Naive thymus-derived CD4-positive, alpha-beta T cell (primary cell): Measurements from ENCODE around the gene MARCHF9. TPM values are rescaled to one million over a fixed set of nuclear protein-coding genes. Genes with fewer than 3 reads are reported as not detected.

Experiments
- ATAC-seq: fragments of 150-1000 bp; cut with Tn5 transposase; 2 replicates; pipeline ENCODE4 v1.10.0; 2021; ENCODE audit warnings: mild to moderate bottlenecking, moderate library complexity
- CTCF ChIA-PET: fragments of 350-600 bp; sonication (Branson Sonifier 250); formaldehyde crosslinking; loops from one replicate; lab custom pipeline; 2021; ENCODE audit warnings: antibody characterized with exemption; lab: Charles Lee
- POLR2A ChIA-PET: fragments of 350-600 bp; sonication (Branson Sonifier 250); formaldehyde crosslinking; loops from one replicate; lab custom pipeline; 2021; ENCODE audit warnings: antibody characterized with exemption, inconsistent platforms; lab: Charles Lee
- DNase-seq, 9 donors: peaks; one replicate each; pipeline versions ENCODE4 v3.0.0 to v3.0.0-alpha.2; 2020 to 2022; ENCODE audit warnings: mixed read lengths in 1 of 9
- H3K27ac ChIP-seq: one replicate; pipeline ENCODE4 v1.7.0; 2013; ENCODE audit warnings: mild to moderate bottlenecking, low read depth, low read length, moderate library complexity
- H3K27me3 ChIP-seq, 2 donors: one replicate each; pipeline ENCODE4 v1.7.0; 2013; ENCODE audit warnings: low read length in 2 of 2, mild to moderate bottlenecking in 2 of 2, moderate library complexity in 2 of 2; ENCODE audit not compliant: control insufficient read depth in 2 of 2, insufficient read depth in 2 of 2
- H3K36me3 ChIP-seq, 3 experiments: 1 replicate in 2 of 3; 2 replicates in 1 of 3; pipeline ENCODE4 v1.7.0; 2013; ENCODE audit warnings: low read length in 3 of 3, mild to moderate bottlenecking in 3 of 3, moderate library complexity in 1 of 3; ENCODE audit not compliant: insufficient read depth in 3 of 3, control insufficient read depth in 2 of 3
- H3K4me1 ChIP-seq, 2 donors: one replicate each; pipeline ENCODE4 v1.7.0; 2013; ENCODE audit warnings: low read length in 2 of 2, mild to moderate bottlenecking in 2 of 2, moderate library complexity in 1 of 2; ENCODE audit not compliant: control insufficient read depth in 2 of 2, insufficient read depth in 2 of 2
- H3K4me3 ChIP-seq: 2 replicates; pipeline ENCODE4 v1.7.0; 2013; ENCODE audit warnings: mild to moderate bottlenecking, low read length
- H3K9me3 ChIP-seq, 3 experiments: 1 replicate in 2 of 3; 2 replicates in 1 of 3; pipeline ENCODE4 v1.7.0; 2013; ENCODE audit warnings: low read length in 3 of 3; ENCODE audit not compliant: control insufficient read depth in 2 of 3
- H3K27ac Mint-ChIP-seq, 9 donors: one replicate each; pipeline ENCODE4 v1.8.0; 2020 to 2022; ENCODE audit warnings: mixed read lengths in 9 of 9, mild to moderate bottlenecking in 8 of 9, moderate library complexity in 5 of 9, inconsistent platforms in 2 of 9
- H3K27me3 Mint-ChIP-seq, 5 donors: one replicate each; pipeline ENCODE4 v1.8.0; 2021 to 2022; ENCODE audit warnings: mixed read lengths in 5 of 5, mild to moderate bottlenecking in 1 of 5
- H3K36me3 Mint-ChIP-seq, 5 donors: one replicate each; pipeline ENCODE4 v1.8.0; 2020 to 2022; ENCODE audit warnings: mixed read lengths in 5 of 5, mild to moderate bottlenecking in 3 of 5, inconsistent platforms in 1 of 5
- H3K4me1 Mint-ChIP-seq, 7 donors: one replicate each; pipeline ENCODE4 v1.8.0; 2020 to 2022; ENCODE audit warnings: mixed read lengths in 7 of 7, mild to moderate bottlenecking in 3 of 7, inconsistent platforms in 1 of 7
- H3K4me3 Mint-ChIP-seq, 10 donors: one replicate each; pipeline ENCODE4 v1.8.0; 2020 to 2022; ENCODE audit warnings: mild to moderate bottlenecking in 10 of 10, mixed read lengths in 10 of 10, moderate library complexity in 6 of 10, inconsistent platforms in 2 of 10
- H3K9me3 Mint-ChIP-seq, 11 donors: one replicate each; pipeline ENCODE4 v1.8.0; 2020 to 2022; ENCODE audit warnings: mixed read lengths in 11 of 11, mild to moderate bottlenecking in 4 of 11, inconsistent platforms in 1 of 11, moderate library complexity in 1 of 11
- intact Hi-C, 2 donors: fragments of 100-400 bp; cut with micrococcal nuclease; formaldehyde crosslinking; loops; one replicate each; pipeline ENCODE4 v1.15.1; 2023
- polyA plus RNA-seq, 2 donors: library from polyadenylated mRNA; unstranded; fragments of 300-500 nt; fragmentation: Illumina TruSeq; gene quantifications; one replicate each; pipeline ENCODE4 v1.2.3, GENCODE V29; 2021
- total RNA-seq, 6 experiments: library from RNA in 5 of 6; stranded (reverse) in 5 of 6; gene quantifications; 1 replicate in 5 of 6; 2 replicates in 1 of 6; pipeline ENCODE4 v1.2.3 and lab custom pipeline; 2021 to 2026

Gene MARCHF9
- total and polyA plus RNA-seq, 7 experiments from 2014 or later: 3.2 to 61.7 (median 40.5) TPM

GRCh38 chr12:57749061-57749460, 5.8 kb upstream of the MARCHF9 start:
- no peaks in the 10 kb centered on the region for H3K9me3 ChIP-seq
- H3K4me3 ChIP-seq: no peak overlapping the region
- peak overlapping the region in 2 of 9 donors; percentile 43 to 65 for H3K27ac Mint-ChIP-seq

GRCh38 chr12:57750561-57751431, 4.1 kb upstream of the MARCHF9 start:
- intact Hi-C loops: loop anchor here (5.0 to 10.0 kb wide), 6 partner anchors 273 to 1926 kb away; partner anchors contain the start of genes ARHGAP9 (in 1 of the 2), DNAJC14 (in 1 of the 2), NAB2 (in 1 of the 2) and PRIM1 (in 1 of the 2)
- no peaks in the 10 kb centered on the region for H3K9me3 Mint-ChIP-seq
- peak overlapping the region; percentile 82 to 98 (median 92) for H3K4me3 Mint-ChIP-seq
- peaks cover 31 to 63% (median 55%) of the 10 kb centered on the region in 7 donors for H3K4me1 Mint-ChIP-seq
- Histone ChIP-seq H3K4me1 (peaks cover 23 to 33% of the 10 kb centered on the region in 2 donors), H3K9me3 (no peaks in the 10 kb centered on the region), H3K4me3 (peak overlapping the region; percentile 79), H3K36me3 (peaks cover 0 to 22% (median 5%) of the 10 kb centered on the region in 3 experiments), H3K27ac (peak overlapping the region; percentile 90), H3K27me3 (no peaks in the 10 kb centered on the region)
- POLR2A ChIA-PET: interaction anchor here (0.6 to 1.6 kb wide), 3 partner anchors 9 to 146 kb away, joined by 3 to 5 read pairs (median 4); partner anchors contain the start of gene DTX3
- H3K27me3 Mint-ChIP-seq: no peaks in the 10 kb centered on the region
- peaks cover 3 to 20% (median 4%) of the 10 kb centered on the region in 5 donors for H3K36me3 Mint-ChIP-seq
- DNase-seq: no peak
- CTCF ChIA-PET: interaction anchor here (1.2 to 1.5 kb wide), 2 partner anchors 9 to 10 kb away, joined by 3 to 4 read pairs; no protein-coding TSS in a partner anchor
- ATAC-seq: no peak
- H3K27ac Mint-ChIP-seq: peak overlapping the region; percentile 86 to 99 (median 93)

More at GRCh38 chr12:57749061-57749460, 5.8 kb upstream of the MARCHF9 start:
- ATAC-seq (no peak), DNase-seq (no peak)
- intact Hi-C loops: loop anchor here in 1 of 2 donors (10.0 kb wide), 1 partner anchor 1414 kb away; the partner anchor contains the start of genes IL23A and PAN2
- no peak overlapping the region for H3K27ac ChIP-seq
- no peaks in the 10 kb centered on the region for H3K9me3 Mint-ChIP-seq
- no peak overlapping the region for H3K4me3 Mint-ChIP-seq
- H3K27me3 Mint-ChIP-seq: no peaks in the 10 kb centered on the region
- H3K4me1 Mint-ChIP-seq: peaks cover 39 to 73% (median 63%) of the 10 kb centered on the region in 7 donors
- H3K27me3 ChIP-seq: no peaks in the 10 kb centered on the region
- peaks cover 3 to 25% (median 4%) of the 10 kb centered on the region in 5 donors for H3K36me3 Mint-ChIP-seq
- CTCF ChIA-PET: interaction anchor here (0.6 to 0.7 kb wide), 2 partner anchors 162 to 289 kb away, joined by 3 to 4 read pairs; partner anchors contain the start of gene GLI1
- POLR2A ChIA-PET: no interaction called here
- peaks cover 0 to 22% (median 5%) of the 10 kb centered on the region in 3 experiments for H3K36me3 ChIP-seq
- peaks cover 25 to 36% of the 10 kb centered on the region in 2 donors for H3K4me1 ChIP-seq

GRCh38 chr12:57751432-57751787, 3.5 kb upstream of the MARCHF9 start:
- peak overlapping the region; percentile 79 for H3K4me3 ChIP-seq
- DNase-seq (no peak), ATAC-seq (no peak)
- Mint-ChIP-seq H3K27me3 (no peaks in the 10 kb centered on the region), H3K4me3 (peak overlapping the region; percentile 82 to 98 (median 92)), H3K4me1 (peaks cover 28 to 61% (median 54%) of the 10 kb centered on the region in 7 donors), H3K9me3 (no peaks in the 10 kb centered on the region), H3K27ac (peak overlapping the region; percentile 86 to 99 (median 93)), H3K36me3 (peaks cover 3 to 22% (median 4%) of the 10 kb centered on the region in 5 donors)
- H3K9me3 ChIP-seq: no peaks in the 10 kb centered on the region
- ChIA-PET CTCF (no interaction called here), POLR2A (interaction anchor here (0.8 to 1.6 kb wide), 2 partner anchors 14 to 146 kb away, joined by 3 to 4 read pairs; partner anchors contain the start of gene DTX3)
- H3K36me3 ChIP-seq: peaks cover 0 to 22% (median 5%) of the 10 kb centered on the region in 3 experiments
- H3K4me1 ChIP-seq: peaks cover 27 to 36% of the 10 kb centered on the region in 2 donors
- peak overlapping the region; percentile 90 for H3K27ac ChIP-seq
- no peaks in the 10 kb centered on the region for H3K27me3 ChIP-seq
- intact Hi-C loops: loop anchor here (5.0 to 10.0 kb wide), 6 partner anchors 274 to 1927 kb away; partner anchors contain the start of genes ARHGAP9 (in 1 of the 2), DNAJC14 (in 1 of the 2), NAB2 (in 1 of the 2) and PRIM1 (in 1 of the 2)

- peaks cover 0 to 2% (median 0%) of the 10 kb centered on the region in 5 donors for H3K27me3 Mint-ChIP-seq
- ATAC-seq (peak; percentile 89), DNase-seq (peak; percentile 92 to 100 (median 99))
- no peaks in the 10 kb centered on the region for H3K9me3 ChIP-seq
- H3K9me3 Mint-ChIP-seq: no peaks in the 10 kb centered on the region
- peak within 1 kb of the TSS; percentile 86 to 99 (median 93) for H3K27ac Mint-ChIP-seq
- peaks cover 3 to 27% (median 7%) of the 10 kb centered on the region in 5 donors for H3K36me3 Mint-ChIP-seq
- H3K4me1 ChIP-seq: peaks cover 32 to 42% of the 10 kb centered on the region in 2 donors
- ChIA-PET POLR2A (interaction anchor here (0.8 to 1.0 kb wide), 4 partner anchors 9 to 58 kb away, joined by 3 to 9 read pairs (median 4); partner anchors contain the start of gene OS9), CTCF (interaction anchor here (0.8 kb wide), 1 partner anchor 167 kb away, joined by 3 read pairs; no protein-coding TSS in a partner anchor)
- H3K4me3 Mint-ChIP-seq: peak within 1 kb of the TSS; percentile 82 to 98 (median 92)
- intact Hi-C loops: loop anchor here (1.0 to 10.0 kb wide), 16 partner anchors 8 to 1927 kb away; partner anchors contain the start of genes ATP23 (in 2 of the 2), DDIT3 (in 2 of the 2), TSFM (in 2 of the 2) and ARHGAP9 (in 1 of the 2)
- peak within 1 kb of the TSS; percentile 79 for H3K4me3 ChIP-seq
- H3K27me3 ChIP-seq: no peaks in the 10 kb centered on the region
- peaks cover 35 to 62% (median 59%) of the 10 kb centered on the region in 7 donors for H3K4me1 Mint-ChIP-seq
- peaks cover 0 to 18% (median 5%) of the 10 kb centered on the region in 3 experiments for H3K36me3 ChIP-seq
- peak within 1 kb of the TSS; percentile 90 for H3K27ac ChIP-seq
Observed at GRCh38 chr12:57751788-57752667, 2.9 kb upstream of the MARCHF9 start, which contains the start of gene CDK4. TSS of gene CDK4 (minus strand) at chr12:57752310. CDS start at chr12:57751717, 593 bp downstream.

- no peaks in the 10 kb centered on the region for H3K9me3 ChIP-seq
- peak overlapping the region; percentile 86 to 99 (median 93) for H3K27ac Mint-ChIP-seq
- H3K36me3 Mint-ChIP-seq: peaks cover 3 to 27% (median 4%) of the 10 kb centered on the region in 5 donors
- no peaks in the 10 kb centered on the region for H3K27me3 ChIP-seq
- H3K27ac ChIP-seq: peak overlapping the region; percentile 85
- POLR2A ChIA-PET: interaction anchor here (0.9 to 1.0 kb wide), 3 partner anchors 8 to 59 kb away, joined by 3 to 9 read pairs (median 4); partner anchors contain the start of gene OS9
- peak overlapping the region; percentile 82 to 98 (median 92) for H3K4me3 Mint-ChIP-seq
- peaks cover 0 to 2% (median 0%) of the 10 kb centered on the region in 5 donors for H3K27me3 Mint-ChIP-seq
- H3K9me3 Mint-ChIP-seq: no peaks in the 10 kb centered on the region
- peaks cover 36 to 60% (median 58%) of the 10 kb centered on the region in 7 donors for H3K4me1 Mint-ChIP-seq
- ATAC-seq (no peak), DNase-seq (no peak)
- H3K4me3 ChIP-seq: peak overlapping the region; percentile 19
- intact Hi-C loops: loop anchor here (1.0 to 10.0 kb wide), 16 partner anchors 8 to 1928 kb away; partner anchors contain the start of genes ATP23 (in 2 of the 2), DDIT3 (in 2 of the 2), TSFM (in 2 of the 2) and ARHGAP9 (in 1 of the 2)
- CTCF ChIA-PET: interaction anchor here (0.8 kb wide), 1 partner anchor 167 kb away, joined by 3 read pairs; no protein-coding TSS in a partner anchor
- H3K36me3 ChIP-seq: peaks cover 0 to 13% (median 5%) of the 10 kb centered on the region in 3 experiments
- peaks cover 35 to 43% of the 10 kb centered on the region in 2 donors for H3K4me1 ChIP-seq
Observed at GRCh38 chr12:57752668-57753000, 2.3 kb upstream of the MARCHF9 start.
